ENCODE data around the gene OBSCN.
A peak's percentile ranks its signal among the peaks of the same experiment; 100 is the strongest.

OBSCN gene

GRCh38 chr1:228293393-228293792 lies 85.5 kb downstream of the OBSCN start:
- DNase-seq = no peak

- DNase-seq = no peak
Observed at GRCh38 chr1:228293816-228294500, 86.1 kb downstream of the OBSCN start.

GRCh38 chr1:228294717-228295116 lies 86.9 kb downstream of the OBSCN start:
- no peak for DNase-seq

- DNase-seq = no peak
Observed at GRCh38 chr1:228295201-228295600, 87.4 kb downstream of the OBSCN start.

- no peak for DNase-seq
Observed at GRCh38 chr1:228295981-228296380, 88.1 kb downstream of the OBSCN start.

- no peak for DNase-seq
Observed at GRCh38 chr1:228297242-228297641, 89.4 kb downstream of the OBSCN start.

GRCh38 chr1:228297822-228298221 lies 90.0 kb downstream of the OBSCN start:
- DNase-seq = no peak

- DNase-seq = no peak
Observed at GRCh38 chr1:228298471-228298870, 90.6 kb downstream of the OBSCN start.

GRCh38 chr1:228299211-228299610 lies 91.4 kb downstream of the OBSCN start:
- DNase-seq = peak; percentile 27

- DNase-seq = no peak
Observed at GRCh38 chr1:228299901-228300300, 92.1 kb downstream of the OBSCN start.

GRCh38 chr1:228302086-228302485 lies 94.2 kb downstream of the OBSCN start:
- no peak for DNase-seq

- no peak for DNase-seq
Observed at GRCh38 chr1:228303596-228303995, 95.8 kb downstream of the OBSCN start.

- no peak for DNase-seq
Observed at GRCh38 chr1:228304225-228304624, 96.4 kb downstream of the OBSCN start.

- DNase-seq = no peak
Observed at GRCh38 chr1:228304766-228305395, 97.0 kb downstream of the OBSCN start.

- DNase-seq = no peak
Observed at GRCh38 chr1:228305721-228306152, 97.9 kb downstream of the OBSCN start.

GRCh38 chr1:228306275-228307217 lies 98.7 kb downstream of the OBSCN start:
- no peak for DNase-seq

GRCh38 chr1:228307218-228308023 lies 99.6 kb downstream of the OBSCN start:
- DNase-seq = no peak

- DNase-seq = no peak
Observed at GRCh38 chr1:228308085-228308601, 100.3 kb downstream of the OBSCN start.

GRCh38 chr1:228308628-228309325 lies 100.9 kb downstream of the OBSCN start:
- DNase-seq = no peak

- DNase-seq = no peak
Observed at GRCh38 chr1:228309326-228310067, 101.7 kb downstream of the OBSCN start.

GRCh38 chr1:228310162-228310792 lies 102.4 kb downstream of the OBSCN start:
- DNase-seq = no peak

All from hematopoietic multipotent progenitor cell treated with erythropoietin and hydrocortisone succinate and interleukin-3 and kit ligand, for 8 days (in vitro differentiated cells).